Activated T-helper 17 cell treated with anti-CD3 and anti-CD28 coated beads, Interleukin-2, amount 50 U/mL, for 72 hours (primary cell): Measurements from ENCODE around the gene KLHL18. TPM values are rescaled to one million over a fixed set of nuclear protein-coding genes. Genes with fewer than 3 reads are reported as not detected.
"Not testable (repeated sequence)": the region's sequence is repeated elsewhere in the genome, so short reads cannot be mapped to it uniquely, and the experiment has no call there.

Experiments used
- ATAC-seq: fragments of 150-1000 bp; cut with Tn5 transposase; replicated peaks from 2 replicates; pipeline ENCODE4 v1.10.0; 2021; ENCODE audit warnings: mild to moderate bottlenecking, moderate library complexity
- H3K27ac Mint-ChIP-seq: one replicate; pipeline ENCODE4 v1.8.0; 2022; ENCODE audit warnings: mixed read lengths
- H3K27me3 Mint-ChIP-seq: one replicate; pipeline ENCODE4 v1.8.0; 2022; ENCODE audit warnings: mixed read lengths
- H3K36me3 Mint-ChIP-seq: one replicate; pipeline ENCODE4 v1.8.0; 2022; ENCODE audit warnings: low read depth, mild to moderate bottlenecking, mixed read lengths
- H3K4me1 Mint-ChIP-seq: one replicate; pipeline ENCODE4 v1.8.0; 2022; ENCODE audit warnings: mixed read lengths
- H3K4me3 Mint-ChIP-seq: one replicate; pipeline ENCODE4 v1.8.0; 2022; ENCODE audit warnings: mild to moderate bottlenecking, mixed read lengths
- H3K9me3 Mint-ChIP-seq: one replicate; pipeline ENCODE4 v1.8.0; 2022; ENCODE audit warnings: mixed read lengths
- total RNA-seq, 2 donors: library from RNA; stranded (reverse); gene quantifications; one replicate each; pipeline ENCODE4 v1.2.3, GENCODE V29; 2022

Gene KLHL18
- total RNA-seq, 2 donors from 2014 or later: 19.1 to 54.8 TPM

GRCh38 chr3:47344971-47345370, 62.2 kb downstream of the KLHL18 start:
- Mint-ChIP-seq H3K27ac (no peak overlapping the region), H3K36me3 (peaks cover 50% of the 10 kb centered on the region), H3K4me3 (no peak overlapping the region), H3K27me3 (no peaks in the 10 kb centered on the region), H3K9me3 (no peaks in the 10 kb centered on the region), H3K4me1 (no peaks in the 10 kb centered on the region)
- ATAC-seq: no peak

GRCh38 chr3:47347217-47347801, 64.6 kb downstream of the KLHL18 start:
- Mint-ChIP-seq H3K36me3 (peaks cover 32% of the 10 kb centered on the region), H3K4me1 (no peaks in the 10 kb centered on the region), H3K27ac (peak overlapping the region; percentile 14), H3K4me3 (no peak overlapping the region), H3K9me3 (no peaks in the 10 kb centered on the region), H3K27me3 (no peaks in the 10 kb centered on the region)
- ATAC-seq: no peak

- H3K27ac Mint-ChIP-seq: peak overlapping the region; percentile 14
- ATAC-seq: no peak
- H3K36me3 Mint-ChIP-seq: peaks cover 19% of the 10 kb centered on the region
- H3K9me3 Mint-ChIP-seq: no peaks in the 10 kb centered on the region
- no peak overlapping the region for H3K4me3 Mint-ChIP-seq
- H3K27me3 Mint-ChIP-seq: no peaks in the 10 kb centered on the region
- no peaks in the 10 kb centered on the region for H3K4me1 Mint-ChIP-seq
Measured at GRCh38 chr3:47348411-47349154, 65.8 kb downstream of the KLHL18 start.

GRCh38 chr3:47355010-47355409, 72.3 kb downstream of the KLHL18 start:
- Mint-ChIP-seq H3K4me1 (peaks cover 5% of the 10 kb centered on the region), H3K27me3 (no peaks in the 10 kb centered on the region), H3K9me3 (peaks cover 4% of the 10 kb centered on the region), H3K4me3 (no peak overlapping the region), H3K36me3 (peaks cover under 1% of the 10 kb centered on the region), H3K27ac (no peak overlapping the region)
- ATAC-seq: no peak

GRCh38 chr3:47356201-47356600, 73.5 kb downstream of the KLHL18 start:
- Mint-ChIP-seq H3K36me3 (peaks cover 6% of the 10 kb centered on the region), H3K9me3 (peaks cover 9% of the 10 kb centered on the region), H3K27ac (no peak overlapping the region), H3K4me1 (peaks cover 11% of the 10 kb centered on the region), H3K27me3 (no peaks in the 10 kb centered on the region), H3K4me3 (no peak overlapping the region)
- ATAC-seq: no peak

- Mint-ChIP-seq H3K9me3 (peaks cover 15% of the 10 kb centered on the region), H3K27ac (no peak overlapping the region), H3K4me3 (no peak overlapping the region), H3K4me1 (peaks cover 20% of the 10 kb centered on the region), H3K36me3 (peaks cover 6% of the 10 kb centered on the region), H3K27me3 (no peaks in the 10 kb centered on the region)
- no peak for ATAC-seq
Measured at GRCh38 chr3:47359323-47359722, 76.6 kb downstream of the KLHL18 start.

GRCh38 chr3:47360110-47360517, 77.4 kb downstream of the KLHL18 start:
- H3K4me1 Mint-ChIP-seq: peaks cover 18% of the 10 kb centered on the region
- H3K27me3 Mint-ChIP-seq, H3K36me3 Mint-ChIP-seq: not testable (repeated sequence)
- ATAC-seq: peak; percentile 88
- peaks cover 15% of the 10 kb centered on the region for H3K9me3 Mint-ChIP-seq
- H3K27ac Mint-ChIP-seq: peak overlapping the region; percentile 47
- H3K4me3 Mint-ChIP-seq: peak overlapping the region; percentile 20

GRCh38 chr3:47362701-47363100, 80.0 kb downstream of the KLHL18 start:
- no peak for ATAC-seq
- H3K27me3 Mint-ChIP-seq: no peaks in the 10 kb centered on the region
- peak overlapping the region; percentile 73 for H3K27ac Mint-ChIP-seq
- peak overlapping the region; percentile 48 for H3K4me3 Mint-ChIP-seq
- H3K36me3 Mint-ChIP-seq: peaks cover 6% of the 10 kb centered on the region
- peaks cover 16% of the 10 kb centered on the region for H3K4me1 Mint-ChIP-seq
- peaks cover 15% of the 10 kb centered on the region for H3K9me3 Mint-ChIP-seq

GRCh38 chr3:47365213-47366153, 82.7 kb downstream of the KLHL18 start:
- Mint-ChIP-seq H3K36me3 (peaks cover under 1% of the 10 kb centered on the region), H3K27ac (no peak overlapping the region), H3K4me1 (peaks cover 10% of the 10 kb centered on the region), H3K27me3 (peaks cover 4% of the 10 kb centered on the region), H3K4me3 (no peak overlapping the region), H3K9me3 (peaks cover 6% of the 10 kb centered on the region)
- no peak for ATAC-seq

GRCh38 chr3:47366833-47367232, 84.1 kb downstream of the KLHL18 start:
- H3K27me3 Mint-ChIP-seq: peaks cover 4% of the 10 kb centered on the region
- H3K36me3 Mint-ChIP-seq: no peaks in the 10 kb centered on the region
- H3K4me3 Mint-ChIP-seq: no peak overlapping the region

GRCh38 chr3:47367631-47368030, 84.9 kb downstream of the KLHL18 start:
- Mint-ChIP-seq H3K9me3 (peaks cover 3% of the 10 kb centered on the region), H3K27ac (no peak overlapping the region), H3K4me1 (peaks cover 5% of the 10 kb centered on the region), H3K27me3 (peaks cover 4% of the 10 kb centered on the region), H3K36me3 (no peaks in the 10 kb centered on the region), H3K4me3 (no peak overlapping the region)
- ATAC-seq: no peak

More at GRCh38 chr3:47366833-47367232, 84.1 kb downstream of the KLHL18 start:
- H3K27ac Mint-ChIP-seq: no peak overlapping the region
- H3K4me1 Mint-ChIP-seq: peaks cover 10% of the 10 kb centered on the region
- H3K9me3 Mint-ChIP-seq: peaks cover 6% of the 10 kb centered on the region
- ATAC-seq: no peak

- not testable (repeated sequence) for H3K27ac Mint-ChIP-seq, ATAC-seq, H3K27me3 Mint-ChIP-seq, H3K36me3 Mint-ChIP-seq, H3K9me3 Mint-ChIP-seq, H3K4me3 Mint-ChIP-seq, H3K4me1 Mint-ChIP-seq
Measured at GRCh38 chr3:47370020-47370419, 87.3 kb downstream of the KLHL18 start.

GRCh38 chr3:47370887-47371697, 88.3 kb downstream of the KLHL18 start:
- H3K36me3 Mint-ChIP-seq: no peaks in the 10 kb centered on the region
- no peaks in the 10 kb centered on the region for H3K4me1 Mint-ChIP-seq
- no peaks in the 10 kb centered on the region for H3K9me3 Mint-ChIP-seq
- H3K27ac Mint-ChIP-seq: no peak overlapping the region
- no peak overlapping the region for H3K4me3 Mint-ChIP-seq
- peaks cover 4% of the 10 kb centered on the region for H3K27me3 Mint-ChIP-seq
- peak; percentile 45 for ATAC-seq

GRCh38 chr3:47374587-47374986, 91.8 kb downstream of the KLHL18 start:
- Mint-ChIP-seq H3K36me3 (no peaks in the 10 kb centered on the region), H3K27me3 (no peaks in the 10 kb centered on the region), H3K9me3 (no peaks in the 10 kb centered on the region), H3K4me1 (peaks cover 2% of the 10 kb centered on the region), H3K27ac (no peak overlapping the region), H3K4me3 (no peak overlapping the region)
- no peak for ATAC-seq
